Activated CD8-positive, alpha-beta memory T cell treated with anti-CD3 and anti-CD28 coated beads for 4 hours (primary cell): ENCODE data around the gene TXNRD1.
"Not testable (repeated sequence)": the region's sequence is repeated elsewhere in the genome, so short reads cannot be mapped to it uniquely, and the experiment has no call there.

Source experiments
- DNase-seq, 2 donors: peaks; one replicate each; pipeline ENCODE4 v3.0.0-alpha.2; 2020; ENCODE audit warnings: low read depth in 2 of 2

TXNRD1 gene

GRCh38 chr12:104237930-104238329 is 22.4 kb downstream of the TXNRD1 start:
- no peak for DNase-seq

DNA sequence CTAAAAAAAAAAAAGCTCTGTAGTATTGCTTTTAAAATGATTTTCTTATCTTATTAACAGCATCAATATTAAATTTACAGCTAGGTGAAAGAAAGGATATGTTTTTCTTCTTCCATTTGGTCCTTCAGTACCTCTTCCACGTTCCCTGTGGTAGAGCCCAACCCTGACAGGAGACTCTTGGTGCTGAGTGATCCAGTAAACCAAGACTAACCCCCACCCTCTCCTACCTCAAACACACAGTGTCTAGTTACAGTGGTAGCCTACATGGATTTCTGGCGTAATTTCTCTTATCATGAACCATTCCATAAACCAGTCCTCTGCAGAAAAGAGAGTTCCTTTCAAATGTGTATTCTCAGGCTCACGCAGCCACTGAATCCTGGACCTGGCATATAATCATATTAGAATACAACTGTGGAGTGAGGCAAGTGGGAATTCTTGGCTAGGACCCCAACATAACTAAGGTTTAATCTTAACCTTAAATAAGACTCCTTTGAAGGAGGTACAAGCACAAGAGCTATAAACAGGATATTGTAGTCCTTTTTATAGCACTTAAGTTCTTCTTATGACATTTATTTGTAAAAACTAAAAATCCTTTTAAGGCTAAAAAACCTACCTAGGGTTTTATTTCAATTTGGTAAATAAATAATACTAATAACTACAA is 27.1 kb downstream of the TXNRD1 start:
- DNase-seq: no peak

DNA sequence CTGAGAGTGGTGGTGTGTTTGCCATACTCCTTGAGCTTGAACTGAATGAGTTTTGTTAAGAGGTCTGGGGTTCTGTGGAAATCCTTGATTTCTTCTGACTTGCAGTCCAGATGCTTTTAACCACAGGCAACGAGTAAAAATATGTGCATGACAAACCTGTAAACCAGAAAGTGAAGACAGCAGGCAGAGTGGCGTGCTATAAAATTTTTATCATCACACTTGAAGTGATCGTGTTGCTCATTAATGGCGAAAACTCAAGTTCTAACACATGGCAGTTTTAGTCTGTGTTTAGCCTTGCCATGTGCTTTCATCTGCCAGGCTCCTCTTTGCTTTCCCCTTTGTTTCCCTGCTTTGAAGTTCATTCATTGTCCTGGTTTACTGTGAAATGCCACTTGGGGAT is 28.0 kb downstream of the TXNRD1 start:
- DNase-seq: no peak

DNA sequence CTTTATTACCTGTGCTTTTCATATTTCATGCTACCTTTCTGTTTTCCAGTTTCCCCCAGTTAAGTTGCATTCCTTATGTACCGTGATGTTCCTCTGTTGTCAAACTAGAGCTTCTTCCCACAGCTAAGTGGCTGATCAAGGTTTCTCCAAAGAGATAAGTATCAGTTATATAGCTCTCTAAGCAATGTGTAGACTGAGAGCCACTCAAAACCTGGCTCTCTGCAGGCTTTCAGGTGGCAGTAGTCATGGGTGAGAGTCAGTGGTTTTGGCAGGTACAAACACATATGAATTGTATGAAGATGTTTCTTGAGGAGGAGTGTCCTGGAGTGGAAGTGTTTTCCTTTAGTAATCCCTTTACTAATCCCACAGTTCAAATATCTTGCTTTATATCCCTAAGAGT is 28.4 kb downstream of the TXNRD1 start:
- no peak for DNase-seq

DNA sequence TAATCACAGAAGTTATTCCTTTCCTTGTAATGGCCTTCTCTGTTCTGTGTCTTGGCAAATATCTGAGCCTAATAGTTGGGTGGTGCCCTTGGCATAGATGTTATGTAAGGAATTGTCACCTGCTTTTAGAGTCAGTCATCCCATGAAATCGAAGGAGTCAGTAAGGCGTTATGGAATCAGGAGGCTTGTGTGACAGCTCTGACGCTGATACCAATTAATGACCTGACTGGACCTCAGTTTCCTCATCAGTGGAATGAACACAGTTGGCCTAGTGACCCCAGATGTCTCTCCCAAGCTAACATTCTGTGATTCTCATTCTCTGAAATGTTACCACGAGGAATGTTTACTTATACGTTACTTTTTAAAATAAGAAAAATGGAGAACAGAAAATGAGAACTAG is 32.1 kb downstream of the TXNRD1 start:
- DNase-seq: no peak

DNA sequence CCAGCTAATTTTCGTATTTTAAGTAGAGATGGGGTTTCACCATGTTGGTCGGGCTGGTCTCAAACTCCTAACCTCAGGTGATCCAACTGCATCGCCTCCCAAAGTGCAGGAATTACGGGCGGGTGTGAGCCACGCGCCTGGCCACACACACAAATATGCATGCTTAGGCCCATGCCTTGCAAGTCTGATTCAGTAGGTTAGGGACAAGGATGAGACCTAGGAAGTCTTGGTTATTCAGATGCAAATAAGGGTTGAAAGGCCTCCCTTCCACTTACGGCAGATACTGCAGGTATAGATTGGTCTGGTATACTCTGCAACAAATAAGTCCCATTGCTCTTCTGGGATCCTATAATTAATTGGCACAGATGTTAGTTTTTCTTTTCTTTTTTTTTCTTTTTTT is 32.9 kb downstream of the TXNRD1 start:
- DNase-seq: no peak

GRCh38 chr12:104249017-104249416 is 33.4 kb downstream of the TXNRD1 start:
- DNase-seq: no peak

GRCh38 chr12:104249898-104250297 is 34.3 kb downstream of the TXNRD1 start:
- no peak for DNase-seq

GRCh38 chr12:104250366-104251125 is 35.0 kb downstream of the TXNRD1 start:
- no peak for DNase-seq

DNA sequence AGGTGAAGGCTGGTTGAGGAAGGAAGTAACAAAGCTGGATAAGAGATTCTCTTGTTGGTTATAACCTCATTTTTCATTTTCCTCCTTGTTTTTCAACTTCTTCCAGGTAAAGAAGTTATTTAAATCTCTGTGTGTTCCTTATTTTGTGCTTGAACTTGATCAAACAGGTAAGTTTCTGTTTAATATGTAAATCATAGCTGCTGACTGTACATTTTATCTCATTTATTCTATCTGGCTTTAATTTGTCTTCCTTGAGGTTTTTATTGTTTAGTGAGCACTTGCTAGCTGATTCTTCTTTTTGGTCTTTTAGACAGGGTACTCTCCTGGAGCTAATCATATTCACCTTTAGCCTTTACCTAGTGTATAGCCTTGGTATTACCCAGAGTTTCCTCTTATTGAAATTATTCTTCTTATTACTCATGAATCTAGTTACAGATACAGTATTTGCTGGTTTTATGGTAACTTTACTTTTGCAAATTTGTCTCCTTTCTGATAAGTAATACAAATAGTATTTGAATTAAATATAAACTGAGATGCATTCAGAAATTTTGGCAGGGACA is 42.4 kb downstream of the TXNRD1 start:
- no peak for DNase-seq

- no peak for DNase-seq
Observed at GRCh38 chr12:104258476-104259067, 43.0 kb downstream of the TXNRD1 start.

GRCh38 chr12:104263026-104263425 is 47.4 kb downstream of the TXNRD1 start:
- no peak for DNase-seq

DNA sequence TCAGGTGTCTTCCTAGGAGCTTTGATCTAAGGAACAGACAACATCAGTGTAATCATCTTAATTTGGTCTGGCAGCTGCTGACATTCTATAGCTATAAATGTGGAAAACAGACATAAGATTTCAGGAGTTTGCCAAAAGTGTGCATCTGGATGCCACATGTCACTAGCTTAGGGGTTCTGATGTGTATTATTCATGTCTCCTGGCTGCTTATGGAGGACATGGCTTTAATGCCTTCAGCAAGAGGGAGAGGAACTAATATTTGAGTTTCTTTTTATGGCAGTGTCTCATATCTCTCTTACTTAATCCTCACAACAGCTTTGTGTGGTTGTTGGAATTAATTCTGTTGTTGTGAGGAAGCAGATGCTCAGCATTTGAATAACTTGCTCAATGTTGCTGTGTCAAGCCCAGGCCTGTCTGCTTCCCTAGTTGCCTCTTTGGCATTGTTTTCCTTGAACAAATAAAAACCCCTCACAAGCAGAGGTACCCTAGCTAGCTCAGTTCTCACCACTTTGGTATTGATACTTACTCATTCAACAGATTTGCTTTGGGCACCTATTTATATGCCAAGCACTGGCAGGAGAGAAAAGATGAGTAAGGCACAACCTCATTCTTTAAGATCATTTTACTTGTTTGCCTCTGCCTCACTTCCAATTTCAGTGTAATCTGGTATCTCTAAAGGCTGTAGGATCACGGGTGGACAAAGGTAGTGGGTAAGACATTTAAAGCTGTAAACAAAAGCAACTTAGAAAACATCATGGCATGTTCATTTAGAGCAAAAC is 48.2 kb downstream of the TXNRD1 start:
- DNase-seq: no peak

DNA sequence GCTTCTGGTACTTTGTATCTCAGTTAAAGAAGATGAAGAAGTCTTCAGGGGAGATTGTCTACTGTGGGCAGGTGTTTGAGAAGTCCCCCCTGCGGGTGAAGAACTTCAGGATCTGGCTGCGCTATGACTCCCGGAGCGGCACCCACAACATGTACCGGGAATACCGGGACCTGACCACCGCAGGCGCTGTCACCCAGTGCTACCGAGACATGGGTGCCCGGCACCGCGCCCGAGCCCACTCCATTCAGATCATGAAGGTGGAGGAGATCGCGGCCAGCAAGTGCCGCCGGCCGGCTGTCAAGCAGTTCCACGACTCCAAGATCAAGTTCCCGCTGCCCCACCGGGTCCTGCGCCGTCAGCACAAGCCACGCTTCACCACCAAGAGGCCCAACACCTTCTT is 49.9 kb downstream of the TXNRD1 start:
- not testable (repeated sequence) for DNase-seq

DNA sequence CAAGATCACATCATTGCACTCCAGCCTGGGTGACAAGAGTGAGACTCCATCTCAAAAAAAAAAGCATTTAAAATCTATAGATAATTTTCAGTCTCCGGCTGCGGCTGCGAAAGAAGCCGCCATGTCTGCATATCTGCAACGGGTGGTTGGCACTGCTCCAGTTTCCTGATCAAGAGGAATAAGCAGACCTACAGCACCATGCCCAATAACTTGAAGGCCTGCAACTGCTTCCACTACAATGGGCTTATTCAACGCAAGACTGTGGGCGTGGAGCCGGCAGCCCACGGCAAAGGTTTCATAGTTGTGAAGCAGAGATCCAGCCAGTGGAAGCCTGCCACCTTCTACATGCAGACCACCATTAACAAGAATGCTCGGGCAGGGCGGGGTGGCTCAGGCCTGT is 57.4 kb downstream of the TXNRD1 start:
- DNase-seq: no peak

DNA sequence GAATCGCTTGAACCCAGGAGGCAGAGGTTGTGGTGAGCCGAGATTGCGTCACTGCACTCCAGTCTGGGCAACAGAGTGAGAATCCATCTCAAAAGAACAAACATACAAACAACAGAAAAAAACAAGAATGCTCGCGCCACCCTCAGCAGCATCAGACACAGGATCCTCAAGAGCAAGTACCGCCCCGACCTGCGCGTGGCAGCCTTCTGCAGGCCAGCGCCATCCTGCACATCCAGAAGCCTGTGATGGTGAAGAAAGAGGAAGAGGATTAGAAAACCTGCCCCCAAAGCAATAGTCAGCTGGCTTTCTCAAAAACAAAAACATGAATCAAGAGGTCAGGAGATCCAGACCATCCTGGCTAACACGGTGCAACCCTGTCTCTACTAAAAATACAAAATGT is 57.9 kb downstream of the TXNRD1 start:
- no peak for DNase-seq

DNA sequence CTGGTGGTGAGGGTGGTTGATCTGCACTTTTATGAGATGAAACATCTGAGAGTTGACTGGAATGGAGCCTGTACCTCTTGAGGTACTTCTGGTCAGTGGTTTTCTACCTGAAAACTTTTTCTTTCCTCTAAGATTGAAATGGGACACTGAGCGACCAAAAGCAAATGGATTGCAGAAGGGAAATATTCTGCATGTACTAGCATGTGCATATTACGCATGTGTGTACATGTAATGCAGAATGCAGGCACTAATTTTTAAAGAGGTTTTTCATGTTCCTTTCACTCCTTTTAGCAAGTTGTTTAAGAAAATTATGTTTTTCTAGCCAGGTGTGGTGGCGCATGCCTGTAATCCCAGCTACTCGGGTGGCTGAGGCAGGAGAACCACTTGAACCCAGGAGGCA is 59.2 kb downstream of the TXNRD1 start:
- no peak for DNase-seq

GRCh38 chr12:104275689-104276088 is 60.1 kb downstream of the TXNRD1 start:
- no peak for DNase-seq

GRCh38 chr12:104276273-104277131 is 60.9 kb downstream of the TXNRD1 start:
- no peak for DNase-seq

- DNase-seq: no peak
Observed at GRCh38 chr12:104279164-104279563, 63.6 kb downstream of the TXNRD1 start.

GRCh38 chr12:104280111-104280510 is 64.5 kb downstream of the TXNRD1 start:
- no peak for DNase-seq
